Panc1 (cell line): ENCODE data around the gene SH3PXD2A.

Source experiments
- REST ChIP-seq, 2 experiments: IDR thresholded peaks; 2 replicates each; pipeline ENCODE4 v1.6.1; 2011 to 2012; ENCODE audit warnings: low read depth in 2 of 2, control low read depth in 1 of 2, low read length in 1 of 2, mild to moderate bottlenecking in 1 of 2, moderate library complexity in 1 of 2; ENCODE audit not compliant: insufficient read depth in 1 of 2
- TF ChIP-seq, protein P1 (sequence below): fragments of 450-650 bp; IDR thresholded peaks from 2 replicates; pipeline ENCODE4 v1.5.1; 2017; ENCODE audit warnings: mild to moderate bottlenecking

DNA sequence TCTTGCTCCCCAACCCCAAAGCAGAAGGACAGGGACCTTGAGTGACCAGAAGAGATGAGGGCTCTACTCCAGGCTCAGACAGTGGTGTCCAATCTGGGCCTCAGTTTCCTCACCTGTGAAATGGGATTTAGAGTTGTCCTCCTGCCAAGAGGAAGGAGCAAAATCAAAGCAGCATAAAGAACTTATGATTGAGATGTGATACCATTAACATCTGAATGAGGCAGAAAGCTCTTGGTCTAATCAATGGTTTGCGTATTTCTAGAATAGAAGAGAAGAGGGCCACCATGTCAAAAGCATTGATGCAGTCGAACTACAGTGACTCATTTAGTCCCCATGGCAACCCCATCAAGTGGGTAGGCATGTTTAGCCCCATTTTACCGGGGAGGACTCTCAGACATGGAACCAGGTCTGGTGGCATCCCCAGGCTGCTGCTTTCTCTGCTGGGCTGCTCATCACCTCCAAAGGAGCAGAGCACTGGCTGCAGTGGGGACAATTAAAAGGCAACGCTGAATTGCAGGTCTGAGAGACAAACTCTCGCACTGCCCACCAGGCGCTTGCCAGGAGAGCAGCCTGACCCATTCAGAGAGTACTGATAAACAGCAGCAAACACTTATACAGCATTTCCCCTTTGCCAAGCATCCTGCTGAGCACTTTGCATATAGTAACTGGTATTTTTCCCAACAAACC is 186.0 kb downstream of the SH3PXD2A start:
- TF ChIP-seq, protein P1, sequence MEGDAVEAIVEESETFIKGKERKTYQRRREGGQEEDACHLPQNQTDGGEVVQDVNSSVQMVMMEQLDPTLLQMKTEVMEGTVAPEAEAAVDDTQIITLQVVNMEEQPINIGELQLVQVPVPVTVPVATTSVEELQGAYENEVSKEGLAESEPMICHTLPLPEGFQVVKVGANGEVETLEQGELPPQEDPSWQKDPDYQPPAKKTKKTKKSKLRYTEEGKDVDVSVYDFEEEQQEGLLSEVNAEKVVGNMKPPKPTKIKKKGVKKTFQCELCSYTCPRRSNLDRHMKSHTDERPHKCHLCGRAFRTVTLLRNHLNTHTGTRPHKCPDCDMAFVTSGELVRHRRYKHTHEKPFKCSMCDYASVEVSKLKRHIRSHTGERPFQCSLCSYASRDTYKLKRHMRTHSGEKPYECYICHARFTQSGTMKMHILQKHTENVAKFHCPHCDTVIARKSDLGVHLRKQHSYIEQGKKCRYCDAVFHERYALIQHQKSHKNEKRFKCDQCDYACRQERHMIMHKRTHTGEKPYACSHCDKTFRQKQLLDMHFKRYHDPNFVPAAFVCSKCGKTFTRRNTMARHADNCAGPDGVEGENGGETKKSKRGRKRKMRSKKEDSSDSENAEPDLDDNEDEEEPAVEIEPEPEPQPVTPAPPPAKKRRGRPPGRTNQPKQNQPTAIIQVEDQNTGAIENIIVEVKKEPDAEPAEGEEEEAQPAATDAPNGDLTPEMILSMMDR, result no peak
- no peak for TF ChIP-seq REST (IDR thresholded peaks at IDR 0.05; ENCODE audit: insufficient read depth in 1 of 2, low read depth in 2 of 2, low read length in 1 of 2)
